OCI-LY1 (cell line): Measurements from ENCODE around the gene CHN2.

ENCODE experiments used
- EZH2 ChIP-seq: fragments of 200-600 bp; sonication (generic), shearing (Covaris generic); IDR thresholded peaks from 2 replicates; pipeline ENCODE4 v1.8.0; 2017; ENCODE audit warnings: borderline replicate concordance, mixed run types, mild to moderate bottlenecking, antibody characterized with exemption, low read length, moderate library complexity, mixed read lengths
- TF ChIP-seq, protein P1 (sequence below): fragments of 200-600 bp; sonication (generic), shearing (Covaris generic); IDR thresholded peaks from 2 replicates; pipeline ENCODE4 v1.5.1; 2017; ENCODE audit warnings: mild to moderate bottlenecking, antibody characterized with exemption, low read length, moderate library complexity, mixed read lengths

DNA sequence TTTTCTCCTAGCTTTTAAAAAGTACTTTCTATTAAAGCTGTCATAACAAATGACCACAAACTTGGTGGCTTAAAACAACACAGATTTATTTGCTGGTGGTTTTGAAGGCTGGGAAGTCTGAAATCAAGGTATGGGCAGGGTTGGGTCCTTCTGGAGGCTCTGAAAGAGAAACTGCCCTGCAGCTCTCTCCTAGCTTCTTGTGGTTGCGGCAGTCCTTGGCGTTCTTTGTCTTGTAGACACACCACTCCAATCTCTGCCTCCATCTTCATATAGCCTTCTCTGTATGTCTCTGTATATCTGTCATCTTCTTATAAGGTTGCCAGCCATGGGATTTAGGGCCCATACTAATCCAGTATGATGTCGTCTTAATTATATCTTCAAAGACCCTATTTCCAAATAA, 289.7 kb downstream of the CHN2 start:
- TF ChIP-seq, protein P1, sequence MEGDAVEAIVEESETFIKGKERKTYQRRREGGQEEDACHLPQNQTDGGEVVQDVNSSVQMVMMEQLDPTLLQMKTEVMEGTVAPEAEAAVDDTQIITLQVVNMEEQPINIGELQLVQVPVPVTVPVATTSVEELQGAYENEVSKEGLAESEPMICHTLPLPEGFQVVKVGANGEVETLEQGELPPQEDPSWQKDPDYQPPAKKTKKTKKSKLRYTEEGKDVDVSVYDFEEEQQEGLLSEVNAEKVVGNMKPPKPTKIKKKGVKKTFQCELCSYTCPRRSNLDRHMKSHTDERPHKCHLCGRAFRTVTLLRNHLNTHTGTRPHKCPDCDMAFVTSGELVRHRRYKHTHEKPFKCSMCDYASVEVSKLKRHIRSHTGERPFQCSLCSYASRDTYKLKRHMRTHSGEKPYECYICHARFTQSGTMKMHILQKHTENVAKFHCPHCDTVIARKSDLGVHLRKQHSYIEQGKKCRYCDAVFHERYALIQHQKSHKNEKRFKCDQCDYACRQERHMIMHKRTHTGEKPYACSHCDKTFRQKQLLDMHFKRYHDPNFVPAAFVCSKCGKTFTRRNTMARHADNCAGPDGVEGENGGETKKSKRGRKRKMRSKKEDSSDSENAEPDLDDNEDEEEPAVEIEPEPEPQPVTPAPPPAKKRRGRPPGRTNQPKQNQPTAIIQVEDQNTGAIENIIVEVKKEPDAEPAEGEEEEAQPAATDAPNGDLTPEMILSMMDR, result no peak
- no peak for TF ChIP-seq EZH2
